HG02571 (cell line): ENCODE measurements around the gene TM7SF3.

Experiments used
- ATAC-seq: cut with Tn5 transposase; IDR thresholded peaks from one replicate; pipeline ENCODE4 v1.9.1; 2021; ENCODE audit warnings: mild to moderate bottlenecking, moderate library complexity; ENCODE audit not compliant: unreplicated experiment

Gene TM7SF3

GRCh38 chr12:26936559-26937442 is 77.4 kb downstream of the TM7SF3 start:
- no peak for ATAC-seq

GRCh38 chr12:26935636-26936378 is 78.4 kb downstream of the TM7SF3 start:
- ATAC-seq, result no peak

GRCh38 chr12:26929590-26929989 is 84.6 kb downstream of the TM7SF3 start:
- ATAC-seq, result no peak

GRCh38 chr12:26928661-26929060 is 85.5 kb downstream of the TM7SF3 start:
- no peak for ATAC-seq
